Prostate gland (tissue), 2 donors: Measurements from ENCODE around the gene PCNX1.
"Not testable (repeated sequence)": the region's sequence is repeated elsewhere in the genome, so short reads cannot be mapped to it uniquely, and the experiment has no call there.

Experiments used
- CTCF ChIP-seq, 4 experiments: fragments of 200-600 bp in 2 of 4; fragments of 450-650 bp in 2 of 4; sonication (generic) in 2 of 4; IDR thresholded peaks; 1 replicate in 3 of 4; 2 replicates in 1 of 4; pipeline ENCODE4 v1.5.1; 2016 to 2019; ENCODE audit warnings: antibody characterized with exemption in 4 of 4, mild to moderate bottlenecking in 2 of 4, moderate library complexity in 2 of 4
- POLR2A ChIP-seq: fragments of 450-650 bp; IDR thresholded peaks from one replicate; pipeline ENCODE4 v1.6.1; 2016; ENCODE audit warnings: antibody characterized with exemption, mild to moderate bottlenecking

- TF ChIP-seq CTCF (IDR thresholded peaks at IDR 0.05); POLR2A: not testable (repeated sequence)
These were observed 31.3 kb upstream of the PCNX1 start for GRCh38 chr14:70875811-70876460.
